ENCODE data around the gene SCLT1.
A peak's percentile ranks its signal among the peaks of the same experiment; 100 is the strongest.

The SCLT1 gene

GRCh38 chr4:129111919-129112318 lies 18.6 kb upstream of the SCLT1 start:
- Histone ChIP-seq H3K9me3 (ENCODE audit: insufficient read depth, low read depth, low read length) (no peaks in the 10 kb centered on the region), H3K9ac (ENCODE audit: low read depth, low read length, poor library complexity, severe bottlenecking) (no peak overlapping the region), H2AFZ (ENCODE audit: low read length) (no peak overlapping the region)

GRCh38 chr4:129110931-129111330 lies 17.6 kb upstream of the SCLT1 start:
- Histone ChIP-seq H3K4me2 (ENCODE audit: low read depth, low read length, poor library complexity, severe bottlenecking) (no peak overlapping the region), H4K20me1 (ENCODE audit: insufficient read depth, low read length, poor library complexity, severe bottlenecking) (no peaks in the 10 kb centered on the region), H3K4me3 (ENCODE audit: low read length, poor library complexity, severe bottlenecking) (no peak overlapping the region), H3K9ac (ENCODE audit: low read depth, low read length, poor library complexity, severe bottlenecking) (no peak overlapping the region), H3F3A (ENCODE audit: low read depth) (no peaks in the 10 kb centered on the region), H3K9me2 (replicated peaks; ENCODE audit: low read depth, low read length) (no peaks in the 10 kb centered on the region), H3K4me1 (ENCODE audit: insufficient read depth, low read length, poor library complexity, severe bottlenecking) (peaks cover 8% of the 10 kb centered on the region), H3K36me3 (ENCODE audit: insufficient read depth, low read length) (peaks cover 6% of the 10 kb centered on the region; the same call in 1 of the 2 replicates), H2AFZ (ENCODE audit: low read length) (no peak overlapping the region), H3K27me3 (ENCODE audit: insufficient read depth, low read length, poor library complexity, severe bottlenecking) (no peaks in the 10 kb centered on the region), H3K9me3 (ENCODE audit: insufficient read depth, low read depth, low read length) (no peaks in the 10 kb centered on the region), H3K79me2 (ENCODE audit: insufficient read depth, low read length) (no peaks in the 10 kb centered on the region)
- TF ChIP-seq EZH2phosphoT487 (IDR thresholded peaks at IDR 0.05; ENCODE audit: borderline replicate concordance), result no peak

More at GRCh38 chr4:129111919-129112318, 18.6 kb upstream of the SCLT1 start:
- no peak overlapping the region for H3K4me3 ChIP-seq (ENCODE audit: low read length, poor library complexity, severe bottlenecking)
- H3K79me2 ChIP-seq (ENCODE audit: insufficient read depth, low read length), result no peaks in the 10 kb centered on the region
- TF ChIP-seq EZH2phosphoT487 (IDR thresholded peaks at IDR 0.05; ENCODE audit: borderline replicate concordance), result no peak
- peak; percentile 28; the same call in 1 of the 2 replicates for TF ChIP-seq CTCF (conservative IDR thresholded peaks at IDR 0.05; ENCODE audit: low read length)
- no peak overlapping the region for H3K4me2 ChIP-seq (ENCODE audit: low read depth, low read length, poor library complexity, severe bottlenecking)
- peaks cover 6% of the 10 kb centered on the region; the same call in 1 of the 2 replicates for H3K36me3 ChIP-seq (ENCODE audit: insufficient read depth, low read length)
- H4K20me1 ChIP-seq (ENCODE audit: insufficient read depth, low read length, poor library complexity, severe bottlenecking), result no peaks in the 10 kb centered on the region
- H3K4me1 ChIP-seq (ENCODE audit: insufficient read depth, low read length, poor library complexity, severe bottlenecking), result peaks cover 8% of the 10 kb centered on the region
- H3K9me2 ChIP-seq (replicated peaks; ENCODE audit: low read depth, low read length), result no peaks in the 10 kb centered on the region
- no peaks in the 10 kb centered on the region for H3F3A ChIP-seq (ENCODE audit: low read depth)
- H3K27me3 ChIP-seq (ENCODE audit: insufficient read depth, low read length, poor library complexity, severe bottlenecking), result no peaks in the 10 kb centered on the region

- Histone ChIP-seq H3K4me3 (ENCODE audit: low read length, poor library complexity, severe bottlenecking) (no peak overlapping the region), H3K79me2 (ENCODE audit: insufficient read depth, low read length) (no peaks in the 10 kb centered on the region), H4K20me1 (ENCODE audit: insufficient read depth, low read length, poor library complexity, severe bottlenecking) (no peaks in the 10 kb centered on the region), H3K9me3 (ENCODE audit: insufficient read depth, low read depth, low read length) (no peaks in the 10 kb centered on the region), H3K9ac (ENCODE audit: low read depth, low read length, poor library complexity, severe bottlenecking) (no peak overlapping the region), H2AFZ (ENCODE audit: low read length) (no peak overlapping the region), H3K36me3 (ENCODE audit: insufficient read depth, low read length) (peaks cover 6% of the 10 kb centered on the region; the same call in 1 of the 2 replicates), H3K4me2 (ENCODE audit: low read depth, low read length, poor library complexity, severe bottlenecking) (no peak overlapping the region), H3K9me2 (replicated peaks; ENCODE audit: low read depth, low read length) (no peaks in the 10 kb centered on the region), H3K27me3 (ENCODE audit: insufficient read depth, low read length, poor library complexity, severe bottlenecking) (no peaks in the 10 kb centered on the region), H3K4me1 (ENCODE audit: insufficient read depth, low read length, poor library complexity, severe bottlenecking) (peaks cover 8% of the 10 kb centered on the region), H3F3A (ENCODE audit: low read depth) (no peaks in the 10 kb centered on the region)
- TF ChIP-seq CTCF (conservative IDR thresholded peaks at IDR 0.05; ENCODE audit: low read length) (no peak), EZH2phosphoT487 (IDR thresholded peaks at IDR 0.05; ENCODE audit: borderline replicate concordance) (no peak)
These were observed 16.9 kb upstream of the SCLT1 start for GRCh38 chr4:129109965-129110824.

All from Loucy (cell line).